A673 (cell line): ENCODE results near the gene FSTL5. TPM values are rescaled to one million over a fixed set of nuclear protein-coding genes. Genes with fewer than 3 reads are reported as not detected.

ENCODE experiments used
- BruUV-seq: library from RNA; stranded (reverse); fragments of 400-500 nt; replicated peaks from 2 replicates; lab custom pipeline; 2021; lab: Mats Ljungman, UMichigan
- CTCF ChIA-PET: fragments of 300-600 bp; sonication (Branson Sonifier 250); formaldehyde crosslinking; loops from one replicate; lab custom pipeline; 2022; ENCODE audit warnings: antibody characterized with exemption; lab: Charles Lee
- POLR2A ChIA-PET: fragments of 300-600 bp; sonication (Branson Sonifier 250); formaldehyde crosslinking; loops from one replicate; lab custom pipeline; 2022; ENCODE audit warnings: antibody characterized with exemption; ENCODE audit not compliant: low non-redundant PET; lab: Charles Lee
- DNase-seq: peaks from one replicate; pipeline ENCODE4 v3.0.0-alpha.2; 2015; ENCODE audit warnings: low spot score
- H3K27ac ChIP-seq: fragments of 200-600 bp; sonication (generic); 2 replicates; pipeline ENCODE4 v1.5.1; 2016; ENCODE audit warnings: mixed run types, low read depth, mild to moderate bottlenecking, mixed read lengths, antibody characterized with exemption, low read length; ENCODE audit not compliant: poor library complexity, severe bottlenecking
- H3K27me3 ChIP-seq: fragments of 200-600 bp; sonication (generic); replicated peaks from 2 replicates; pipeline ENCODE4 v1.6.1; 2017; ENCODE audit warnings: mixed run types, low read depth, mild to moderate bottlenecking, mixed read lengths, antibody characterized with exemption, low read length; ENCODE audit not compliant: insufficient read depth, poor library complexity
- H3K36me3 ChIP-seq: fragments of 200-600 bp; sonication (generic); 2 replicates; pipeline ENCODE4 v1.6.1; 2016; ENCODE audit warnings: mixed run types, mild to moderate bottlenecking, mixed read lengths, antibody characterized with exemption, low read length; ENCODE audit not compliant: insufficient read depth, poor library complexity, severe bottlenecking
- H3K4me1 ChIP-seq: fragments of 200-600 bp; sonication (generic); 2 replicates; pipeline ENCODE4 v1.6.1; 2017; ENCODE audit warnings: mixed run types, mild to moderate bottlenecking, mixed read lengths, antibody characterized with exemption, low read length; ENCODE audit not compliant: insufficient read depth, poor library complexity, severe bottlenecking
- H3K4me3 ChIP-seq: fragments of 200-600 bp; sonication (generic); 2 replicates; pipeline ENCODE4 v1.5.1; 2016; ENCODE audit warnings: low read depth, mixed run types, mild to moderate bottlenecking, mixed read lengths, low read length; ENCODE audit not compliant: poor library complexity, severe bottlenecking
- H3K9me3 ChIP-seq: fragments of 200-600 bp; sonication (generic); 2 replicates; pipeline ENCODE4 v1.6.1; 2016; ENCODE audit warnings: mixed run types, low read depth, mild to moderate bottlenecking, mixed read lengths, antibody characterized with exemption, low read length; ENCODE audit not compliant: poor library complexity, severe bottlenecking
- CTCF ChIP-seq: fragments of 300-800, 200-600 bp; sonication (generic); conservative IDR thresholded peaks from 2 replicates; pipeline ENCODE4 v1.5.1; 2017; ENCODE audit warnings: low read depth, mild to moderate bottlenecking, antibody characterized with exemption, low read length, moderate library complexity, mixed read lengths
- EZH2 ChIP-seq: fragments of 200-600 bp; sonication (generic); IDR thresholded peaks from 2 replicates; pipeline ENCODE4 v1.6.1; 2017; ENCODE audit warnings: borderline replicate concordance, low read depth, mild to moderate bottlenecking, mixed read lengths, antibody characterized with exemption, low read length; ENCODE audit not compliant: poor library complexity, severe bottlenecking
- intact Hi-C: fragments of 100-400 bp; cut with micrococcal nuclease; formaldehyde crosslinking; loops from one replicate; pipeline ENCODE4 v1.10.0; 2022; ENCODE audit not compliant: unreplicated experiment
- total RNA-seq: library from RNA; stranded (reverse); gene quantifications from 2 replicates; pipeline ENCODE4 v1.2.3, GENCODE V29; 2021

FSTL5 gene
- total RNA-seq, 1 experiment from 2014 or later: 0.15 TPM

- ChIA-PET POLR2A (no interaction called here), CTCF (no interaction called here)
- no peaks in the 10 kb centered on the region for H3K4me1 ChIP-seq
- intact Hi-C loops: no loop called here
- H3K27ac ChIP-seq: no peak overlapping the region
- BruUV-seq: no TSS peak
- no peak for TF ChIP-seq CTCF
- TF ChIP-seq EZH2: no peak
- no peaks in the 10 kb centered on the region for H3K27me3 ChIP-seq
- no peaks in the 10 kb centered on the region for H3K9me3 ChIP-seq
- no peak for DNase-seq
- no peak overlapping the region for H3K4me3 ChIP-seq
- H3K36me3 ChIP-seq: no peaks in the 10 kb centered on the region
Observed at GRCh38 chr4:161937596-161937995, 226.2 kb downstream of the FSTL5 start.

- ChIA-PET POLR2A (no interaction called here), CTCF (no interaction called here)
- TF ChIP-seq EZH2 (no peak), CTCF (no peak)
- H3K4me3 ChIP-seq: no peak overlapping the region
- no TSS peak for BruUV-seq
- no peak for DNase-seq
- H3K4me1 ChIP-seq: no peaks in the 10 kb centered on the region
- no peaks in the 10 kb centered on the region for H3K27me3 ChIP-seq
- H3K36me3 ChIP-seq: no peaks in the 10 kb centered on the region
- no peaks in the 10 kb centered on the region for H3K9me3 ChIP-seq
- no peak overlapping the region for H3K27ac ChIP-seq
- intact Hi-C loops: no loop called here
Observed at GRCh38 chr4:161936625-161937550, 226.9 kb downstream of the FSTL5 start.

- Histone ChIP-seq H3K4me1 (no peaks in the 10 kb centered on the region), H3K4me3 (no peak overlapping the region), H3K27ac (no peak overlapping the region), H3K9me3 (no peaks in the 10 kb centered on the region), H3K27me3 (no peaks in the 10 kb centered on the region), H3K36me3 (no peaks in the 10 kb centered on the region)
- CTCF ChIA-PET: no interaction called here
- POLR2A ChIA-PET: no interaction called here
- DNase-seq: no peak
- intact Hi-C loops: no loop called here
- BruUV-seq: no TSS peak
- TF ChIP-seq EZH2 (no peak), CTCF (no peak)
Observed at GRCh38 chr4:161931089-161931488, 232.7 kb downstream of the FSTL5 start.
